ENCODE measurements around the gene SENP3.
A peak's percentile ranks its signal among the peaks of the same experiment; 100 is the strongest.

DNA sequence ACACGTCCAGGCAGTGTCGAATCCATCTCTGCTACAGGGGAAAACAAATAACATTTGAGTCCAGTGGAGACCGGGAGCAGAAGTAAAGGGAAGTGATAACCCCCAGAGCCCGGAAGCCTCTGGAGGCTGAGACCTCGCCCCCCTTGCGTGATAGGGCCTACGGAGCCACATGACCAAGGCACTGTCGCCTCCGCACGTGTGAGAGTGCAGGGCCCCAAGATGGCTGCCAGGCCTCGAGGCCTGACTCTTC, 10.5 kb downstream of the SENP3 start:
- TF ChIP-seq, protein P1, sequence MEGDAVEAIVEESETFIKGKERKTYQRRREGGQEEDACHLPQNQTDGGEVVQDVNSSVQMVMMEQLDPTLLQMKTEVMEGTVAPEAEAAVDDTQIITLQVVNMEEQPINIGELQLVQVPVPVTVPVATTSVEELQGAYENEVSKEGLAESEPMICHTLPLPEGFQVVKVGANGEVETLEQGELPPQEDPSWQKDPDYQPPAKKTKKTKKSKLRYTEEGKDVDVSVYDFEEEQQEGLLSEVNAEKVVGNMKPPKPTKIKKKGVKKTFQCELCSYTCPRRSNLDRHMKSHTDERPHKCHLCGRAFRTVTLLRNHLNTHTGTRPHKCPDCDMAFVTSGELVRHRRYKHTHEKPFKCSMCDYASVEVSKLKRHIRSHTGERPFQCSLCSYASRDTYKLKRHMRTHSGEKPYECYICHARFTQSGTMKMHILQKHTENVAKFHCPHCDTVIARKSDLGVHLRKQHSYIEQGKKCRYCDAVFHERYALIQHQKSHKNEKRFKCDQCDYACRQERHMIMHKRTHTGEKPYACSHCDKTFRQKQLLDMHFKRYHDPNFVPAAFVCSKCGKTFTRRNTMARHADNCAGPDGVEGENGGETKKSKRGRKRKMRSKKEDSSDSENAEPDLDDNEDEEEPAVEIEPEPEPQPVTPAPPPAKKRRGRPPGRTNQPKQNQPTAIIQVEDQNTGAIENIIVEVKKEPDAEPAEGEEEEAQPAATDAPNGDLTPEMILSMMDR (IDR thresholded peaks at IDR 0.05) = no peak
- TF ChIP-seq POLR2AphosphoS5 (IDR thresholded peaks at IDR 0.05) = peak in 2 of 3 donors; percentile 13 to 86
